GM19372 (cell line): ENCODE measurements around the gene XKR3.
"Not testable (repeated sequence)": the region's sequence is repeated elsewhere in the genome, so short reads cannot be mapped to it uniquely, and the experiment has no call there.

Experiments
- ATAC-seq: cut with Tn5 transposase; IDR thresholded peaks from one replicate; pipeline ENCODE4 v1.9.1; 2021; ENCODE audit warnings: mild to moderate bottlenecking, low read depth, moderate library complexity; ENCODE audit not compliant: unreplicated experiment

Gene XKR3

GRCh38 chr22:16824716-16825687, at the start of gene XKR3:
Gene XKR3, minus strand, starts transcription at chr22:16825411. Its CDS starts 17,338 bp downstream, at chr22:16808073.
- no peak for ATAC-seq

- not testable (repeated sequence) for ATAC-seq
Observed at GRCh38 chr22:16869640-16870039, 44.4 kb upstream of the XKR3 start.

- ATAC-seq, result no peak
Observed at GRCh38 chr22:16866167-16866566, 41.0 kb upstream of the XKR3 start.

- not testable (repeated sequence) for ATAC-seq
Observed at GRCh38 chr22:16856851-16857250, 31.6 kb upstream of the XKR3 start.

- no peak for ATAC-seq
Observed at GRCh38 chr22:16854631-16855030, 29.4 kb upstream of the XKR3 start.

GRCh38 chr22:16851268-16851996, 26.2 kb upstream of the XKR3 start:
- not testable (repeated sequence) for ATAC-seq

GRCh38 chr22:16847271-16847670, 22.1 kb upstream of the XKR3 start:
- ATAC-seq, result no peak

GRCh38 chr22:16845881-16846280, 20.7 kb upstream of the XKR3 start:
- no peak for ATAC-seq

- ATAC-seq, result no peak
Observed at GRCh38 chr22:16845465-16845864, 20.3 kb upstream of the XKR3 start.

- no peak for ATAC-seq
Observed at GRCh38 chr22:16844529-16844928, 19.3 kb upstream of the XKR3 start.

- ATAC-seq, result no peak
Observed at GRCh38 chr22:16838073-16838472, 12.9 kb upstream of the XKR3 start.

GRCh38 chr22:16834971-16835370, 9.8 kb upstream of the XKR3 start:
- ATAC-seq, result no peak

GRCh38 chr22:16831257-16831656, 6.0 kb upstream of the XKR3 start:
- ATAC-seq, result no peak

GRCh38 chr22:16829985-16830384, 4.8 kb upstream of the XKR3 start:
- ATAC-seq, result no peak

GRCh38 chr22:16828876-16829275, 3.7 kb upstream of the XKR3 start:
- no peak for ATAC-seq

- ATAC-seq, result no peak
Observed at GRCh38 chr22:16827506-16827905, 2.3 kb upstream of the XKR3 start.

- ATAC-seq, result no peak
Observed at GRCh38 chr22:16819249-16819648, 6.0 kb downstream of the XKR3 start.

GRCh38 chr22:16818538-16818937, 6.7 kb downstream of the XKR3 start:
- ATAC-seq, result no peak

- ATAC-seq, result no peak
Observed at GRCh38 chr22:16815073-16815472, 10.1 kb downstream of the XKR3 start.

GRCh38 chr22:16810188-16810802, 14.9 kb downstream of the XKR3 start:
- ATAC-seq, result no peak

- no peak for ATAC-seq
Observed at GRCh38 chr22:16808744-16809143, 16.5 kb downstream of the XKR3 start.
